B cell (primary cell): ENCODE measurements around the gene TECPR2.

Source experiments
- EZH2 ChIP-seq: IDR thresholded peaks from 2 replicates; pipeline ENCODE4 v1.6.1; 2012; ENCODE audit warnings: borderline replicate concordance, low read depth, mild to moderate bottlenecking, moderate library complexity, low read length; ENCODE audit not compliant: insufficient read depth, poor library complexity, severe bottlenecking
- TF ChIP-seq, protein P1 (sequence below): fragments of 200-600 bp; IDR thresholded peaks from one replicate; pipeline ENCODE4 v1.8.0; 2022; ENCODE audit warnings: antibody characterized with exemption, mild to moderate bottlenecking

DNA sequence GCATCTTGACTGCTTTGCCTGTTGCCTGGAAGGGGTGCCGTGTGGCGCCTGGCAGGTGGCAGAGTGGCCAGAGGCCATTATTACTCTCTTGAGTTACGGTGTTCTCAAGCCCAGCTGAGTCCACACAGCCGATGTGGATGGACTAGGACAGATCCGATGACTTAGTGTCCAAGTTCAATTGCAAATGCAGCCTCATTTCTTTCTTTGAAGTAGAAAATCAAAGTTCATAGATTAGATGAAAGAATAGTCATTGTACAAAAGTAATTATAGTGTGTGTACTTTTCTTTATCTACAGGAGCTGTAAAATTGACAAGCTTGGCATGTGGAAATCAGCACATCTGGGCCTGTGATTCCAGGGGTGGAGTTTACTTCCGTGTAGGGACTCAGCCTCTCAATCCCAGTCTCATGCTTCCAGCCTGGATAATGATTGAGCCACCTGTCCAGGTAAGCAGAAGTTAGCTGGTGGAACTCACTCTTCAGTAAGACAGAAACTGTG is 102.2 kb downstream of the TECPR2 start:
- TF ChIP-seq, protein P1, sequence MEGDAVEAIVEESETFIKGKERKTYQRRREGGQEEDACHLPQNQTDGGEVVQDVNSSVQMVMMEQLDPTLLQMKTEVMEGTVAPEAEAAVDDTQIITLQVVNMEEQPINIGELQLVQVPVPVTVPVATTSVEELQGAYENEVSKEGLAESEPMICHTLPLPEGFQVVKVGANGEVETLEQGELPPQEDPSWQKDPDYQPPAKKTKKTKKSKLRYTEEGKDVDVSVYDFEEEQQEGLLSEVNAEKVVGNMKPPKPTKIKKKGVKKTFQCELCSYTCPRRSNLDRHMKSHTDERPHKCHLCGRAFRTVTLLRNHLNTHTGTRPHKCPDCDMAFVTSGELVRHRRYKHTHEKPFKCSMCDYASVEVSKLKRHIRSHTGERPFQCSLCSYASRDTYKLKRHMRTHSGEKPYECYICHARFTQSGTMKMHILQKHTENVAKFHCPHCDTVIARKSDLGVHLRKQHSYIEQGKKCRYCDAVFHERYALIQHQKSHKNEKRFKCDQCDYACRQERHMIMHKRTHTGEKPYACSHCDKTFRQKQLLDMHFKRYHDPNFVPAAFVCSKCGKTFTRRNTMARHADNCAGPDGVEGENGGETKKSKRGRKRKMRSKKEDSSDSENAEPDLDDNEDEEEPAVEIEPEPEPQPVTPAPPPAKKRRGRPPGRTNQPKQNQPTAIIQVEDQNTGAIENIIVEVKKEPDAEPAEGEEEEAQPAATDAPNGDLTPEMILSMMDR: no peak
- TF ChIP-seq EZH2: no peak
